Endothelial cell of umbilical vein (primary cell): ENCODE data around the gene RAC2. TPM values are rescaled to one million over a fixed set of nuclear protein-coding genes. Genes with fewer than 3 reads are reported as not detected.

Experiments
- BruUV-seq: library from RNA; stranded (reverse); fragments of 400-500 nt; replicated peaks from 2 replicates; lab custom pipeline; 2021; lab: Mats Ljungman, UMichigan
- CTCF ChIA-PET: fragments of 300-600, 350-600 bp; sonication (Branson Sonifier 250); formaldehyde crosslinking; loops from one replicate; lab custom pipeline; 2021; ENCODE audit warnings: antibody characterized with exemption, inconsistent platforms; lab: Charles Lee
- POLR2A ChIA-PET: fragments of 300-600, 350-600 bp; sonication (Branson Sonifier 250); formaldehyde crosslinking; loops from one replicate; lab custom pipeline; 2021; ENCODE audit warnings: antibody characterized with exemption, inconsistent platforms; lab: Charles Lee
- DNase-seq: peaks from one replicate; pipeline ENCODE4 v3.0.0-alpha.2; 2011; ENCODE audit warnings: low read depth, low spot score
- FAIRE-seq: peaks from 2 replicates; lab custom pipeline; 2011; peaks lifted over from hg19 to GRCh38; lab: Jason Lieb, UNC
- H2AFZ ChIP-seq: 2 replicates; pipeline ENCODE4 v1.6.0; 2012; ENCODE audit warnings: low read depth, low read length, control low read depth, inconsistent platforms
- H3K27ac ChIP-seq: 2 replicates; pipeline ENCODE4 v1.5.1; 2011; ENCODE audit warnings: low read depth, mild to moderate bottlenecking, control low read depth, low read length, moderate library complexity; ENCODE audit not compliant: insufficient read depth
- H3K27me3 ChIP-seq, 2 experiments: 2 replicates each; pipeline versions ENCODE4 v1.6.0 to v1.6.1; 2011; ENCODE audit warnings: low read length in 2 of 2, mixed read lengths in 1 of 2; ENCODE audit not compliant: control insufficient read depth in 2 of 2, insufficient read depth in 2 of 2
- H3K36me3 ChIP-seq, 2 experiments: 2 replicates in 1 of 2; 3 replicates in 1 of 2; pipeline ENCODE4 v1.5.1; 2011; ENCODE audit warnings: low read length in 2 of 2, mild to moderate bottlenecking in 1 of 2, moderate library complexity in 1 of 2; ENCODE audit not compliant: control insufficient read depth in 2 of 2, insufficient read depth in 2 of 2; ENCODE audit errors: extremely low read depth in 1 of 2
- H3K4me1 ChIP-seq: 3 replicates; pipeline ENCODE4 v1.5.1; 2011; ENCODE audit warnings: mild to moderate bottlenecking, low read length; ENCODE audit not compliant: control insufficient read depth, insufficient read depth; ENCODE audit errors: extremely low read depth
- H3K4me2 ChIP-seq: 2 replicates; pipeline ENCODE4 v1.6.1; 2011; ENCODE audit warnings: low read length, control low read depth, mixed read lengths; ENCODE audit not compliant: insufficient read depth
- H3K4me3 ChIP-seq, 3 experiments: fragments of 200-600 bp in 1 of 3; sonication (generic), shearing (Covaris generic) in 1 of 3; replicated peaks in 1 of 3; 2 replicates each; pipeline ENCODE4 v1.5.1; 2011 to 2016; ENCODE audit warnings: control low read depth in 3 of 3, low read length in 3 of 3, mild to moderate bottlenecking in 2 of 3, inconsistent platforms in 1 of 3, low read depth in 1 of 3, moderate library complexity in 1 of 3; ENCODE audit not compliant: insufficient read depth in 1 of 3
- H3K79me2 ChIP-seq: 2 replicates; pipeline ENCODE4 v1.6.0; 2012; ENCODE audit warnings: low read length, inconsistent platforms; ENCODE audit not compliant: control insufficient read depth, insufficient read depth
- H3K9ac ChIP-seq: replicated peaks from 2 replicates; pipeline ENCODE3; 2011; ENCODE audit warnings: low read length, control low read depth; ENCODE audit not compliant: insufficient read depth; ENCODE audit errors: extremely low read depth
- H3K9me1 ChIP-seq: replicated peaks from 3 replicates; pipeline ENCODE4 v1.6.0; 2011; ENCODE audit warnings: mild to moderate bottlenecking, low read length; ENCODE audit not compliant: control insufficient read depth, insufficient read depth; ENCODE audit errors: extremely low read depth
- H3K9me3 ChIP-seq: replicated peaks from 2 replicates; pipeline ENCODE4 v1.5.1; 2012; ENCODE audit warnings: low read length, inconsistent platforms; ENCODE audit not compliant: control insufficient read depth, insufficient read depth
- H4K20me1 ChIP-seq: replicated peaks from 2 replicates; pipeline ENCODE3; 2011; ENCODE audit warnings: mild to moderate bottlenecking, low read length; ENCODE audit not compliant: control insufficient read depth, insufficient read depth; ENCODE audit errors: extremely low read depth
- CTCF ChIP-seq, 2 donors: IDR thresholded peaks; 1 replicate in 1 of 2; 2 replicates in 1 of 2; pipeline ENCODE4 v1.5.1; 2011; ENCODE audit warnings: low read length in 2 of 2, mild to moderate bottlenecking in 2 of 2, moderate library complexity in 2 of 2, control low read depth in 1 of 2, inconsistent platforms in 1 of 2, low read depth in 1 of 2; ENCODE audit not compliant: insufficient read depth in 1 of 2; ENCODE audit errors: extremely low read depth in 1 of 2
- EZH2 ChIP-seq: IDR thresholded peaks from 2 replicates; pipeline ENCODE4 v1.6.1; 2012; ENCODE audit warnings: borderline replicate concordance, low read depth, mild to moderate bottlenecking, moderate library complexity, low read length, inconsistent platforms; ENCODE audit not compliant: severe bottlenecking
- FOS ChIP-seq: IDR thresholded peaks from 2 replicates; pipeline ENCODE4 v1.6.1; 2011; ENCODE audit warnings: mild to moderate bottlenecking, low read length, moderate library complexity, borderline replicate concordance; ENCODE audit not compliant: insufficient read depth
- GATA2 ChIP-seq: IDR thresholded peaks from 2 replicates; pipeline ENCODE4 v1.7.0; 2011; ENCODE audit warnings: low read depth, mild to moderate bottlenecking, moderate library complexity, mixed read lengths, low read length; ENCODE audit not compliant: insufficient read length, insufficient read depth
- JUN ChIP-seq: IDR thresholded peaks from 2 replicates; pipeline ENCODE4 v1.6.1; 2011; ENCODE audit warnings: borderline replicate concordance, low read depth; ENCODE audit not compliant: insufficient read length, insufficient read depth
- MAX ChIP-seq: IDR thresholded peaks from 2 replicates; pipeline ENCODE4 v1.6.1; 2011; ENCODE audit not compliant: insufficient read depth, insufficient read length
- MYC ChIP-seq: IDR thresholded peaks from one replicate; pipeline ENCODE4 v1.6.1; 2011; ENCODE audit warnings: mild to moderate bottlenecking, low read depth, low read length
- POLR2A ChIP-seq: IDR thresholded peaks from 2 replicates; pipeline ENCODE4 v1.6.1; 2012; ENCODE audit warnings: low read depth, mild to moderate bottlenecking, control low read depth, low read length
- POLR2AphosphoS5 ChIP-seq: IDR thresholded peaks from 2 replicates; pipeline ENCODE4 v1.6.1; 2012; ENCODE audit warnings: low read depth, mild to moderate bottlenecking, control low read depth, low read length, moderate library complexity; ENCODE audit not compliant: insufficient read depth
- dilution Hi-C: fragments of 300-500 bp; cut with MboI; formaldehyde crosslinking; loops from one replicate; pipeline ENCODE4 v1.15.0; 2019; ENCODE audit warnings: low sequenced_read_pairs; ENCODE audit not compliant: extremely low pct_ligation_motif_present
- intact Hi-C: fragments of 100-400 bp; cut with micrococcal nuclease; formaldehyde crosslinking; loops from one replicate; pipeline ENCODE4 v1.10.0; 2022
- polyA plus RNA-seq, 4 experiments: library from polyadenylated mRNA; depleted of rRNA in 3 of 4; stranded (reverse) in 3 of 4; unstranded in 1 of 4; fragments of >200 nt; gene quantifications; 2 replicates each; pipeline versions ENCODE4 v1.2.1 to v1.2.3, GENCODE V29; 2011 to 2012; ENCODE audit warnings: missing spikeins in 1 of 4
- total RNA-seq: library from RNA; stranded (reverse); gene quantifications from 2 replicates; pipeline ENCODE4 v1.2.3, GENCODE V29; 2021

RAC2 gene
- total and polyA plus RNA-seq, 2 donors (not counting 3 experiments of a cell fraction or from before 2014, with no cell fraction given): 122 to 181 TPM

- TF ChIP-seq JUN (no peak), FOS (no peak), MYC (no peak), POLR2AphosphoS5 (no peak), MAX (no peak), POLR2A (no peak), EZH2 (no peak), CTCF (IDR thresholded peaks at IDR 0.05; ENCODE audit: extremely low read depth in 1 of 2, insufficient read depth in 1 of 2, low read depth in 1 of 2, low read length in 2 of 2) (no peak), GATA2 (no peak)
- no peak overlapping the region for H3K4me3 ChIP-seq
- BruUV-seq: no TSS peak
- no peaks in the 10 kb centered on the region for H3K79me2 ChIP-seq
- H3K4me2 ChIP-seq: no peak overlapping the region
- H3K9me1 ChIP-seq: no peaks in the 10 kb centered on the region
- H3K27me3 ChIP-seq: peaks cover 2 to 4% of the 10 kb centered on the region in 2 experiments
- no peak for FAIRE-seq
- H3K9ac ChIP-seq: no peak overlapping the region
- H4K20me1 ChIP-seq: no peaks in the 10 kb centered on the region
- H2AFZ ChIP-seq: no peak overlapping the region
- dilution Hi-C loops: no loop called here
- H3K4me1 ChIP-seq: peaks cover 10% of the 10 kb centered on the region
- CTCF ChIA-PET: interaction anchor here (0.6 to 1.4 kb wide), 6 partner anchors 14 to 25 kb away, joined by 3 to 5 read pairs (median 3); no protein-coding TSS in a partner anchor
- DNase-seq: no peak
- intact Hi-C loops: no loop called here
- no peak overlapping the region for H3K27ac ChIP-seq
- no peaks in the 10 kb centered on the region for H3K9me3 ChIP-seq
- POLR2A ChIA-PET: no interaction called here
- no peaks in the 10 kb centered on the region for H3K36me3 ChIP-seq
Observed at GRCh38 chr22:37284126-37284804, 40.2 kb upstream of the RAC2 start.
